ENCODE data around the gene TSPEAR. TPM values are rescaled to one million over a fixed set of nuclear protein-coding genes. Genes with fewer than 3 reads are reported as not detected.
A peak's percentile ranks its signal among the peaks of the same experiment; 100 is the strongest.

TSPEAR gene
- total RNA-seq, 2 donors from 2014 or later = 1.5 to 6.0 TPM

GRCh38 chr21:44461005-44461404 lies 250.4 kb downstream of the TSPEAR start:
- H3K27me3 Mint-ChIP-seq (ENCODE audit: insufficient read depth) = no peaks in the 10 kb centered on the region
- no peak for DNase-seq

DNA sequence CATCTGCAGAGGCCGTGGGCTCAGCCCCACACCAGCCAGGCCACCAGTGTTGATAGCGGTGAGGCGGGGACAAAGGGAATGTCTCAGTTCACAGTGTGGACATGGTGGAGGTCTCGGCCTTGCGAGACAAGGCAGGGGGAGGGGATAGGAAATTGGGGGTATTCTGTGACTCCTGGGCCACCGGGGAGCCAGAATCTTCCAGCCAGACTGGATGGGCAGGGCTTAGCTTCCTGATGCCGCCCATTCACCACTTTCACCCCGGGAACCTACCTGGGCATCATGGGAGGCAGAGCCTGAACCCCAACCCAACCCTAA lies 251.0 kb downstream of the TSPEAR start:
- no peak overlapping the region for H3K27ac ChIP-seq (ENCODE audit: low read depth, low read length)
- H3K4me1 ChIP-seq (ENCODE audit: control insufficient read depth, insufficient read depth, low read length) = peaks cover 15% of the 10 kb centered on the region
- H3K36me3 Mint-ChIP-seq (ENCODE audit: low read depth) = peaks cover 11% of the 10 kb centered on the region
- H3K9me3 ChIP-seq (ENCODE audit: control insufficient read depth, low read length) = no peaks in the 10 kb centered on the region
- no peaks in the 10 kb centered on the region for H3K9me3 Mint-ChIP-seq
- no peak overlapping the region for H3K9ac ChIP-seq (ENCODE audit: extremely low read depth, low read length, poor library complexity, severe bottlenecking)
- H3K36me3 ChIP-seq (ENCODE audit: control insufficient read depth, insufficient read depth, low read length) = peaks cover 56% of the 10 kb centered on the region
- DNase-seq = no peak
- no peak overlapping the region for H3K27ac Mint-ChIP-seq
- H3K4me3 Mint-ChIP-seq = no peak overlapping the region
- 90 to 96% methylated on average over 3 to 8 of the region's 8 CpGs for WGBS, 2 experiments (ENCODE audit: insufficient coverage in 1 of 2, insufficient read length in 1 of 2)
- H3K27me3 Mint-ChIP-seq (ENCODE audit: insufficient read depth) = no peaks in the 10 kb centered on the region
- no peaks in the 10 kb centered on the region for H3K27me3 ChIP-seq (ENCODE audit: control insufficient read depth, insufficient read depth, low read length, poor library complexity, severe bottlenecking)
- peaks cover 9% of the 10 kb centered on the region for H3K4me1 Mint-ChIP-seq
- H3K4me3 ChIP-seq (ENCODE audit: low read length) = peak overlapping the region; percentile 86
- TF ChIP-seq CTCF (conservative IDR thresholded peaks at IDR 0.05) = no peak

More at GRCh38 chr21:44461005-44461404, 250.4 kb downstream of the TSPEAR start:
- no peaks in the 10 kb centered on the region for H3K9me3 ChIP-seq (ENCODE audit: control insufficient read depth, low read length)
- H3K4me3 ChIP-seq (ENCODE audit: low read length) = peak overlapping the region; percentile 86
- H3K27me3 ChIP-seq (ENCODE audit: control insufficient read depth, insufficient read depth, low read length, poor library complexity, severe bottlenecking) = no peaks in the 10 kb centered on the region
- no peaks in the 10 kb centered on the region for H3K9me3 Mint-ChIP-seq
- H3K4me1 ChIP-seq (ENCODE audit: control insufficient read depth, insufficient read depth, low read length) = peaks cover 15% of the 10 kb centered on the region
- no peak for TF ChIP-seq CTCF (conservative IDR thresholded peaks at IDR 0.05)
- H3K27ac ChIP-seq (ENCODE audit: low read depth, low read length) = no peak overlapping the region
- no peak overlapping the region for H3K9ac ChIP-seq (ENCODE audit: extremely low read depth, low read length, poor library complexity, severe bottlenecking)
- peaks cover 56% of the 10 kb centered on the region for H3K36me3 ChIP-seq (ENCODE audit: control insufficient read depth, insufficient read depth, low read length)
- peaks cover 11% of the 10 kb centered on the region for H3K36me3 Mint-ChIP-seq (ENCODE audit: low read depth)
- 90 to 97% methylated on average over 2 to 8 of the region's 8 CpGs for WGBS, 2 experiments (ENCODE audit: insufficient coverage in 1 of 2, insufficient read length in 1 of 2)
- H3K27ac Mint-ChIP-seq = no peak overlapping the region
- H3K4me3 Mint-ChIP-seq = no peak overlapping the region
- H3K4me1 Mint-ChIP-seq = peaks cover 9% of the 10 kb centered on the region

GRCh38 chr21:44459712-44460440 lies 251.5 kb downstream of the TSPEAR start:
- H3K36me3 Mint-ChIP-seq (ENCODE audit: low read depth) = peaks cover 11% of the 10 kb centered on the region
- no peak overlapping the region for H3K27ac ChIP-seq (ENCODE audit: low read depth, low read length)
- no peaks in the 10 kb centered on the region for H3K27me3 Mint-ChIP-seq (ENCODE audit: insufficient read depth)
- peaks cover 9% of the 10 kb centered on the region for H3K4me1 Mint-ChIP-seq
- H3K27ac Mint-ChIP-seq = no peak overlapping the region
- peaks cover 56% of the 10 kb centered on the region for H3K36me3 ChIP-seq (ENCODE audit: control insufficient read depth, insufficient read depth, low read length)
- TF ChIP-seq CTCF (conservative IDR thresholded peaks at IDR 0.05) = no peak
- 92% methylated on average over 7 to 14 of the region's 14 CpGs for WGBS, 2 experiments (ENCODE audit: insufficient coverage in 1 of 2, insufficient read length in 1 of 2)
- H3K9me3 ChIP-seq (ENCODE audit: control insufficient read depth, low read length) = no peaks in the 10 kb centered on the region
- peaks cover 15% of the 10 kb centered on the region for H3K4me1 ChIP-seq (ENCODE audit: control insufficient read depth, insufficient read depth, low read length)
- H3K9me3 Mint-ChIP-seq = no peaks in the 10 kb centered on the region
- no peak overlapping the region for H3K4me3 Mint-ChIP-seq
- peak overlapping the region; percentile 86 for H3K4me3 ChIP-seq (ENCODE audit: low read length)
- no peaks in the 10 kb centered on the region for H3K27me3 ChIP-seq (ENCODE audit: control insufficient read depth, insufficient read depth, low read length, poor library complexity, severe bottlenecking)
- H3K9ac ChIP-seq (ENCODE audit: extremely low read depth, low read length, poor library complexity, severe bottlenecking) = no peak overlapping the region
- DNase-seq = no peak

Data from endodermal cell (in vitro differentiated cells).